Measurements from ENCODE around the gene SETBP1.

GRCh38 chr18:44743631-44744030 is 62.9 kb downstream of the SETBP1 start:
- TF ChIP-seq, protein P1, sequence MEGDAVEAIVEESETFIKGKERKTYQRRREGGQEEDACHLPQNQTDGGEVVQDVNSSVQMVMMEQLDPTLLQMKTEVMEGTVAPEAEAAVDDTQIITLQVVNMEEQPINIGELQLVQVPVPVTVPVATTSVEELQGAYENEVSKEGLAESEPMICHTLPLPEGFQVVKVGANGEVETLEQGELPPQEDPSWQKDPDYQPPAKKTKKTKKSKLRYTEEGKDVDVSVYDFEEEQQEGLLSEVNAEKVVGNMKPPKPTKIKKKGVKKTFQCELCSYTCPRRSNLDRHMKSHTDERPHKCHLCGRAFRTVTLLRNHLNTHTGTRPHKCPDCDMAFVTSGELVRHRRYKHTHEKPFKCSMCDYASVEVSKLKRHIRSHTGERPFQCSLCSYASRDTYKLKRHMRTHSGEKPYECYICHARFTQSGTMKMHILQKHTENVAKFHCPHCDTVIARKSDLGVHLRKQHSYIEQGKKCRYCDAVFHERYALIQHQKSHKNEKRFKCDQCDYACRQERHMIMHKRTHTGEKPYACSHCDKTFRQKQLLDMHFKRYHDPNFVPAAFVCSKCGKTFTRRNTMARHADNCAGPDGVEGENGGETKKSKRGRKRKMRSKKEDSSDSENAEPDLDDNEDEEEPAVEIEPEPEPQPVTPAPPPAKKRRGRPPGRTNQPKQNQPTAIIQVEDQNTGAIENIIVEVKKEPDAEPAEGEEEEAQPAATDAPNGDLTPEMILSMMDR (IDR thresholded peaks at IDR 0.05; ENCODE audit: control extremely low read depth in 1 of 3, insufficient read depth in 1 of 3, low read depth in 1 of 3, low read length in 3 of 3), result no peak
- TF ChIP-seq SP2 (IDR thresholded peaks at IDR 0.05; ENCODE audit: low read length) (no peak), JUND (IDR thresholded peaks at IDR 0.05; ENCODE audit: low read length) (no peak), EZH2 (IDR thresholded peaks at IDR 0.05; ENCODE audit: low read depth, low read length, severe bottlenecking) (no peak), TAF1 (IDR thresholded peaks at IDR 0.05; ENCODE audit: low read depth, low read length) (no peak)

Measured in H1 (cell line).